IMR-90 (cell line): Measurements from ENCODE around the gene KCNK17. TPM values are rescaled to one million over a fixed set of nuclear protein-coding genes. Genes with fewer than 3 reads are reported as not detected.

Experiments
- ATAC-seq: fragments of 200-7000 bp; cut with Tn5 transposase; 2 replicates; pipeline ENCODE4 v1.9.1; 2020; ENCODE audit warnings: low read depth, mild to moderate bottlenecking, moderate library complexity
- BruUV-seq: library from RNA; stranded (reverse); fragments of 400-500 nt; replicated peaks from 2 replicates; lab custom pipeline; 2021; lab: Mats Ljungman, UMichigan
- CTCF ChIA-PET: fragments of 300-600 bp; formaldehyde crosslinking; extraction: SDS; loops from one replicate; lab custom pipeline; 2021; ENCODE audit warnings: antibody characterized with exemption; lab: Yijun Ruan, JAX
- POLR2A ChIA-PET: fragments of 300-600 bp; sonication (Branson Sonifier 250); formaldehyde crosslinking; loops from one replicate; lab custom pipeline; 2022; ENCODE audit warnings: antibody characterized with exemption; ENCODE audit not compliant: unreplicated experiment; lab: Charles Lee
- DNase-seq: peaks from one replicate; pipeline ENCODE4 v3.0.0; 2013
- H2AFZ ChIP-seq: replicated peaks from 2 replicates; pipeline ENCODE3; 2013; ENCODE audit warnings: low read length, mild to moderate bottlenecking; ENCODE audit not compliant: poor library complexity
- H2AK5ac ChIP-seq: 2 replicates; pipeline ENCODE4 v1.6.1; 2013; ENCODE audit warnings: low read depth, low read length, inconsistent platforms
- H2AK9ac ChIP-seq: replicated peaks from 2 replicates; pipeline ENCODE3; 2013; ENCODE audit warnings: mild to moderate bottlenecking, low read depth, low read length, moderate library complexity; ENCODE audit not compliant: poor library complexity
- H2BK120ac ChIP-seq: 2 replicates; pipeline ENCODE4 v1.6.1; 2013; ENCODE audit warnings: low read depth, low read length, inconsistent platforms
- H2BK15ac ChIP-seq: 3 replicates; pipeline ENCODE4 v1.6.1; 2013; ENCODE audit warnings: low read depth, low read length, inconsistent platforms
- H2BK20ac ChIP-seq: 2 replicates; pipeline ENCODE4 v1.6.1; 2013; ENCODE audit warnings: low read depth, mild to moderate bottlenecking, inconsistent platforms, low read length, moderate library complexity
- H2BK5ac ChIP-seq: 2 replicates; pipeline ENCODE4 v1.6.1; 2013; ENCODE audit warnings: mild to moderate bottlenecking, low read depth, low read length, inconsistent platforms; ENCODE audit not compliant: poor library complexity, severe bottlenecking
- H3K14ac ChIP-seq: replicated peaks from 2 replicates; pipeline ENCODE4 v1.6.1; 2013; ENCODE audit warnings: low read depth, low read length, inconsistent platforms
- H3K18ac ChIP-seq: 2 replicates; pipeline ENCODE4 v1.6.1; 2013; ENCODE audit warnings: low read depth, low read length, control low read depth
- H3K23ac ChIP-seq: 2 replicates; pipeline ENCODE4 v1.6.1; 2013; ENCODE audit warnings: low read depth, low read length, inconsistent platforms
- H3K27ac ChIP-seq: 2 replicates; pipeline ENCODE4 v1.5.1; 2013; ENCODE audit warnings: mild to moderate bottlenecking, control low read depth, low read length; ENCODE audit not compliant: insufficient read depth
- H3K27me3 ChIP-seq: 2 replicates; pipeline ENCODE4 v1.6.1; 2013; ENCODE audit warnings: low read length; ENCODE audit not compliant: control insufficient read depth, insufficient read depth
- H3K36me3 ChIP-seq: 2 replicates; pipeline ENCODE4 v1.6.1; 2013; ENCODE audit warnings: low read length, mixed read lengths; ENCODE audit not compliant: control insufficient read depth, insufficient read depth
- H3K4ac ChIP-seq: 2 replicates; pipeline ENCODE4 v1.6.1; 2013; ENCODE audit warnings: low read depth, low read length, inconsistent platforms
- H3K4me1 ChIP-seq: 2 replicates; pipeline ENCODE4 v1.6.1; 2013; ENCODE audit warnings: low read length, mixed read lengths; ENCODE audit not compliant: control insufficient read depth, insufficient read depth
- H3K4me2 ChIP-seq: 2 replicates; pipeline ENCODE4 v1.6.1; 2013; ENCODE audit warnings: low read depth, mild to moderate bottlenecking, control low read depth, low read length, moderate library complexity
- H3K4me3 ChIP-seq: 2 replicates; pipeline ENCODE4 v1.5.1; 2013; ENCODE audit warnings: low read depth, mild to moderate bottlenecking, control low read depth, low read length, moderate library complexity; ENCODE audit not compliant: insufficient read depth
- H3K56ac ChIP-seq: 2 replicates; pipeline ENCODE4 v1.6.1; 2013; ENCODE audit warnings: low read length, inconsistent platforms; ENCODE audit not compliant: insufficient read depth; ENCODE audit errors: extremely low read depth
- H3K79me1 ChIP-seq, 2 experiments: 2 replicates each; pipeline ENCODE4 v1.6.1; 2013; ENCODE audit warnings: low read length in 2 of 2, inconsistent platforms in 1 of 2, low read depth in 1 of 2
- H3K9ac ChIP-seq: 2 replicates; pipeline ENCODE4 v1.6.1; 2013; ENCODE audit warnings: low read depth, low read length, control low read depth
- H3K9me1 ChIP-seq: 2 replicates; pipeline ENCODE4 v1.6.1; 2013; ENCODE audit warnings: low read length, inconsistent platforms; ENCODE audit not compliant: insufficient read depth
- H3K9me3 ChIP-seq: 2 replicates; pipeline ENCODE4 v1.6.1; 2013; ENCODE audit warnings: low read length; ENCODE audit not compliant: control insufficient read depth, insufficient read depth
- H4K20me1 ChIP-seq: 2 replicates; pipeline ENCODE4 v1.6.1; 2013; ENCODE audit warnings: low read length, inconsistent platforms; ENCODE audit not compliant: insufficient read depth
- H4K5ac ChIP-seq: 2 replicates; pipeline ENCODE4 v1.6.1; 2013; ENCODE audit warnings: mild to moderate bottlenecking, low read depth, low read length, control low read depth
- H4K8ac ChIP-seq, 2 experiments: 2 replicates each; pipeline ENCODE4 v1.6.1; 2013; ENCODE audit warnings: low read depth in 2 of 2, low read length in 2 of 2, control low read depth in 1 of 2, inconsistent platforms in 1 of 2
- H4K91ac ChIP-seq: 2 replicates; pipeline ENCODE4 v1.6.1; 2013; ENCODE audit warnings: low read depth, low read length, inconsistent platforms; ENCODE audit not compliant: insufficient read depth
- BHLHE40 ChIP-seq: fragments of 150-350 bp; IDR thresholded peaks from 2 replicates; pipeline ENCODE4 v1.6.1; 2016; ENCODE audit warnings: mild to moderate bottlenecking, low read depth, low read length
- CEBPB ChIP-seq: IDR thresholded peaks from 2 replicates; pipeline ENCODE4 v1.6.1; 2012; ENCODE audit warnings: low read depth, low read length, improper control_type of control experiment
- CHD1 ChIP-seq: IDR thresholded peaks from 2 replicates; pipeline ENCODE4 v1.6.1; 2012; ENCODE audit warnings: low read depth, low read length, improper control_type of control experiment
- CTCF ChIP-seq: conservative IDR thresholded peaks from 2 replicates; pipeline ENCODE4 v1.5.1; 2012; ENCODE audit warnings: mild to moderate bottlenecking, low read depth, low read length, improper control_type of control experiment
- FOS ChIP-seq: fragments of 150-350 bp; IDR thresholded peaks from 2 replicates; pipeline ENCODE4 v1.6.1; 2016; ENCODE audit warnings: low read depth, low read length
- MAFK ChIP-seq: IDR thresholded peaks from 2 replicates; pipeline ENCODE4 v1.6.1; 2012; ENCODE audit warnings: low read depth, low read length, improper control_type of control experiment
- MAZ ChIP-seq: IDR thresholded peaks from 2 replicates; pipeline ENCODE4 v1.6.1; 2012; ENCODE audit warnings: low read depth, mild to moderate bottlenecking, low read length, improper control_type of control experiment, moderate library complexity, borderline replicate concordance
- MXI1 ChIP-seq: IDR thresholded peaks from 2 replicates; pipeline ENCODE4 v1.6.1; 2012; ENCODE audit warnings: low read depth, mild to moderate bottlenecking, low read length, moderate library complexity, borderline replicate concordance
- NFE2L2 ChIP-seq: fragments of 150-350 bp; IDR thresholded peaks from 2 replicates; pipeline ENCODE4 v1.6.1; 2016; ENCODE audit warnings: low read depth, mild to moderate bottlenecking, low read length
- POLR2A ChIP-seq: IDR thresholded peaks from 2 replicates; pipeline ENCODE4 v1.6.1; 2012; ENCODE audit warnings: mild to moderate bottlenecking, low read depth, low read length
- RAD21 ChIP-seq: IDR thresholded peaks from 2 replicates; pipeline ENCODE4 v1.6.1; 2012; ENCODE audit warnings: low read length, improper control_type of control experiment
- RCOR1 ChIP-seq: IDR thresholded peaks from 2 replicates; pipeline ENCODE4 v1.6.1; 2012; ENCODE audit warnings: mild to moderate bottlenecking, low read length, improper control_type of control experiment; ENCODE audit not compliant: insufficient replicate concordance
- RFX5 ChIP-seq: IDR thresholded peaks from 2 replicates; pipeline ENCODE4 v1.8.0; 2012; ENCODE audit warnings: low read depth, mild to moderate bottlenecking, low read length, moderate library complexity
- SMC3 ChIP-seq: fragments of 150-350 bp; IDR thresholded peaks from 2 replicates; pipeline ENCODE4 v1.6.1; 2016; ENCODE audit warnings: low read depth, mild to moderate bottlenecking, antibody characterized with exemption, low read length, moderate library complexity
- USF2 ChIP-seq: fragments of 150-350 bp; IDR thresholded peaks from 2 replicates; pipeline ENCODE4 v1.6.1; 2017; ENCODE audit warnings: mild to moderate bottlenecking, antibody characterized with exemption, low read length, low read depth
- WGBS, 2 experiments: methylation state at CpG; one replicate each; pipeline versions ENCODE4 v1.1.5 to v1.1.7; 2013; ENCODE audit warnings: missing lambda C conversion rate in 2 of 2; ENCODE audit not compliant: insufficient read length in 1 of 2; ENCODE audit errors: extremely low coverage in 2 of 2; 5-methylcytosine and 5-hydroxymethylcytosine counted together
- dilution Hi-C: fragments of 300-500 bp; cut with HindIII; formaldehyde crosslinking; loops from one replicate; pipeline ENCODE4 v1.14.3; 2018; ENCODE audit warnings: low sequenced_read_pairs; ENCODE audit not compliant: unreplicated experiment
- in situ Hi-C: fragments of 300-500 bp; cut with MboI; formaldehyde crosslinking; loops from 3 replicates; pipeline ENCODE4 v1.14.3; 2019; ENCODE audit warnings: low sequenced_read_pairs, inconsistent platforms, mixed read lengths
- intact Hi-C: fragments of 100-400 bp; cut with micrococcal nuclease; formaldehyde crosslinking; loops from 2 replicates; pipeline ENCODE4 v1.10.0; 2022
- polyA plus RNA-seq, 3 experiments: library from polyadenylated mRNA; depleted of rRNA; stranded (reverse); fragments of >200 nt; gene quantifications; 2 replicates each; pipeline ENCODE4 v1.2.3, GENCODE V29; 2012; ENCODE audit warnings: low replicate concordance in 1 of 3
- total RNA-seq: library from RNA; depleted of rRNA; stranded (reverse); fragments of >200 nt; gene quantifications from 2 replicates; pipeline ENCODE4 v1.2.3, GENCODE V29; 2012

KCNK17 gene
- total and polyA plus RNA-seq, 2 of the 4 experiments (the other 2 are of a cell fraction) = not detected

- dilution Hi-C loops = no loop called here
- peak overlapping the region; percentile 23 for H2AFZ ChIP-seq
- no peak overlapping the region for H3K23ac ChIP-seq
- no peaks in the 10 kb centered on the region for H4K20me1 ChIP-seq
- H2BK120ac ChIP-seq = no peak overlapping the region
- H3K4me1 ChIP-seq = no peaks in the 10 kb centered on the region
- ATAC-seq = no peak
- H3K4me2 ChIP-seq = no peak overlapping the region
- H3K9me1 ChIP-seq = no peaks in the 10 kb centered on the region
- H3K79me1 ChIP-seq = no peaks in the 10 kb centered on the region
- H2AK9ac ChIP-seq = no peak overlapping the region
- no peaks in the 10 kb centered on the region for H3K9me3 ChIP-seq
- H2BK20ac ChIP-seq = no peak overlapping the region
- ChIA-PET CTCF (interaction anchor here (1.0 kb wide), 1 partner anchor 9 kb away, joined by 3 read pairs; no protein-coding TSS in a partner anchor), POLR2A (no interaction called here)
- no peak overlapping the region for H2AK5ac ChIP-seq
- no TSS peak for BruUV-seq
- H3K4ac ChIP-seq = no peak overlapping the region
- no peak overlapping the region for H3K56ac ChIP-seq
- H3K27ac ChIP-seq = no peak overlapping the region
- WGBS, 2 experiments = 75% methylated on average over 4 of the region's 7 CpGs; no CpG with 5 or more reads in 1 of the 2 experiments
- DNase-seq = no peak
- peaks cover 2% of the 10 kb centered on the region; the same call in 1 of the 2 replicates for H3K27me3 ChIP-seq
- H2BK15ac ChIP-seq = no peak overlapping the region
- H4K5ac ChIP-seq = no peak overlapping the region
- no peak overlapping the region for H2BK5ac ChIP-seq
- H3K4me3 ChIP-seq = no peak overlapping the region
- no peak overlapping the region for H3K9ac ChIP-seq
- intact Hi-C loops = no loop called here
- H3K18ac ChIP-seq = no peak overlapping the region
- in situ Hi-C loops = loop anchor here (25.0 kb wide), 2 partner anchors 1483 to 1683 kb away; partner anchors contain the start of genes TSPO2 and UNC5CL
- no peaks in the 10 kb centered on the region for H3K36me3 ChIP-seq
- no peak overlapping the region for H3K14ac ChIP-seq
- H4K91ac ChIP-seq = no peak overlapping the region
- H4K8ac ChIP-seq = no peak overlapping the region
- no peak for TF ChIP-seq CEBPB
- TF ChIP-seq CHD1 = no peak
- TF ChIP-seq USF2 = no peak
- TF ChIP-seq FOS = no peak
- TF ChIP-seq NFE2L2 = no peak
- no peak for TF ChIP-seq RAD21
- TF ChIP-seq BHLHE40 = no peak
- no peak for TF ChIP-seq RFX5
- TF ChIP-seq RCOR1 = no peak
- TF ChIP-seq SMC3 = no peak
- no peak for TF ChIP-seq POLR2A
- no peak for TF ChIP-seq MAFK
- TF ChIP-seq MAZ = no peak
- TF ChIP-seq CTCF = no peak
- TF ChIP-seq MXI1 = no peak
Measured at GRCh38 chr6:39353698-39354315, 39.6 kb upstream of the KCNK17 start.
